ENCODE measurements around the gene CRTAC1. TPM values are rescaled to one million over a fixed set of nuclear protein-coding genes. Genes with fewer than 3 reads are reported as not detected.
A peak's percentile ranks its signal among the peaks of the same experiment; 100 is the strongest.

Gene CRTAC1
- total RNA-seq, 1 experiment from 2014 or later: not detected

DNA sequence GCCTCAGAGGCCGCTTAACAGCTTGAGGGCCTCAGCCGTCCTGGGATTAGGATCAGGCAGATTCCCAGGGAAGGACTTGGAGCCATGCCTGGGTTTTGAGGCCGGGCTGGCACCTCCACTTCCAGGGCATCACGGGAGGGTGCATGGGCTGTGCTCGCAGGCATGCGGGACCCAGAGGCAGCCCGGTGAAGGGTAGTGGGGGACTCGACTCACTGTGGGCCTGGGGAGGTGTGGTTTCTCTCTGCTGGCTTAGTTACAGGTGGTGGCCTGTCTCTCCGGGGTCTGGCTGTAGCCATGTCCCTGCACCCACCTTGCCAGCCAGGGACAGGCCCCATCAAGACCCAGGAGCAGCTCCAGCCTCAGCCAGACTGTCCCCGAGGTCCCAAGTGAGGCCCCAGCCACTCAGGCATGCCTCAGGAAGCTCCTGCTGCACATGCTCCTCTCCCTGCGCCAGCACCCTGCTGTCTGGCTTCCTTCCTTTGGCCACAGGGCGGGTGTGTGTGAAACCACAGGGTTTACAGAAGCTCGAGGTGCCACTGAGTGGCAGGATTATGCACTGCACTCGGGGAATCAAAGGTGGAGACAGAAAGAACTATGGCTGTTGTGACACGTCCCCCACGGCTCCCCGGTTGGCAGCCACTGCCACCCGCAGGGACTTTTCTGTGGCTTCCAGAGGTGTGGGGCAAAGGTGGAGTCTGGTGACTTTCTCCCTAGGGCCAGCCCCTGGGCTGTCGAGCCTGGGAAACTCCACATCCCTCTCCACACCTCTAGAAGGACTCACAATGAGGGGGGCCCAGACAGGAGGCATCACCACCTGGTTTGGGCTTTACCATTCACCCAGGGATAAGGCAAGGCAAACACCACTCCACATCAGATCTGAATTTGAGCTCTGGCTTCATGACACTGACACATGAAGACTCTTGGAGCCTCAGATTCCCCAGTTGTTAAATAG, 161.1 kb downstream of the CRTAC1 start:
- BruUV-seq (replicated peaks): no TSS peak
- Histone ChIP-seq H3K27me3 (replicated peaks; ENCODE audit: insufficient read depth, low read depth, low read length, poor library complexity) (no peaks in the 10 kb centered on the region), H3K36me3 (ENCODE audit: insufficient read depth, low read length, poor library complexity, severe bottlenecking) (no peaks in the 10 kb centered on the region), H3K4me1 (ENCODE audit: insufficient read depth, low read length, poor library complexity, severe bottlenecking) (peaks cover 12% of the 10 kb centered on the region), H3K9me3 (ENCODE audit: low read depth, low read length, poor library complexity, severe bottlenecking) (no peaks in the 10 kb centered on the region), H3K27ac (ENCODE audit: low read depth, low read length, poor library complexity, severe bottlenecking) (peak overlapping the region; percentile 11), H3K4me3 (ENCODE audit: low read depth, low read length, poor library complexity, severe bottlenecking) (no peak overlapping the region)
- DNase-seq (ENCODE audit: low spot score): peak; percentile 96
- intact Hi-C loops (cut with micrococcal nuclease; ENCODE audit: unreplicated experiment): loop anchor here (1.0 kb wide), 1 partner anchor 77 kb away; no protein-coding TSS in a partner anchor
- no peak for TF ChIP-seq EZH2 (IDR thresholded peaks at IDR 0.05; ENCODE audit: borderline replicate concordance, low read depth, low read length, poor library complexity, severe bottlenecking)
- TF ChIP-seq, protein P1, sequence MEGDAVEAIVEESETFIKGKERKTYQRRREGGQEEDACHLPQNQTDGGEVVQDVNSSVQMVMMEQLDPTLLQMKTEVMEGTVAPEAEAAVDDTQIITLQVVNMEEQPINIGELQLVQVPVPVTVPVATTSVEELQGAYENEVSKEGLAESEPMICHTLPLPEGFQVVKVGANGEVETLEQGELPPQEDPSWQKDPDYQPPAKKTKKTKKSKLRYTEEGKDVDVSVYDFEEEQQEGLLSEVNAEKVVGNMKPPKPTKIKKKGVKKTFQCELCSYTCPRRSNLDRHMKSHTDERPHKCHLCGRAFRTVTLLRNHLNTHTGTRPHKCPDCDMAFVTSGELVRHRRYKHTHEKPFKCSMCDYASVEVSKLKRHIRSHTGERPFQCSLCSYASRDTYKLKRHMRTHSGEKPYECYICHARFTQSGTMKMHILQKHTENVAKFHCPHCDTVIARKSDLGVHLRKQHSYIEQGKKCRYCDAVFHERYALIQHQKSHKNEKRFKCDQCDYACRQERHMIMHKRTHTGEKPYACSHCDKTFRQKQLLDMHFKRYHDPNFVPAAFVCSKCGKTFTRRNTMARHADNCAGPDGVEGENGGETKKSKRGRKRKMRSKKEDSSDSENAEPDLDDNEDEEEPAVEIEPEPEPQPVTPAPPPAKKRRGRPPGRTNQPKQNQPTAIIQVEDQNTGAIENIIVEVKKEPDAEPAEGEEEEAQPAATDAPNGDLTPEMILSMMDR (conservative IDR thresholded peaks at IDR 0.05; ENCODE audit: low read depth, low read length): peak; percentile 82
- ChIA-PET POLR2A (ENCODE audit: low non-redundant PET) (no interaction called here), CTCF (interaction anchor here (0.6 to 1.5 kb wide), 10 partner anchors 73 to 172 kb away, joined by 3 to 11 read pairs (median 5); no protein-coding TSS in a partner anchor)

DNA sequence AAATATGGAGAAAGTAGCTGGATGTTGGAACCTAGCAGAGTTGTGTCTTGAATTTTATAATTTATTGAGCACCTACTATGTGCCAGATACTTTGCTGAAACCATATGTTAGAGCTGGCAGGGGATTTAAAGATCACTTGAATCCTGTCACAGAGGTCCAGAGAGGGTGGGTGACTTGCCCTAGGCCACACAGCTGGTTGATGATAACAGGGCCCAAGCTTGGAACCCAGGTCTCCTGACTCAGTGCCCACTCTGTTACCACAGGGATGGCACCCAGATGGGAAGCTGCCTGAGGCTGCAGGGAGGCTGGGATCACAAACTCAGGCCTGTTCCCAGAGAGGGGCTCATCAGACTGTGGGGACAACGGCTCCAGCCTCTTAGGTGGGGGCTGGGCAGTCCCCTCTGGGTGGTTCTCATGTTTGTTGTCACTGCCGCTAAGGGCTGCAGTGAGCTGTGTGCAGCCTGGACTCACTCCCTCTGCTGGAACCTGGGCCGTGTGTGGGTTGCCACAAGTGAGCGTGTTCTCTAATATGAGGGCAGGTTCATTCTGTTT, 162.2 kb downstream of the CRTAC1 start:
- H3K4me3 ChIP-seq (ENCODE audit: low read depth, low read length, poor library complexity, severe bottlenecking): no peak overlapping the region
- H3K27ac ChIP-seq (ENCODE audit: low read depth, low read length, poor library complexity, severe bottlenecking): no peak overlapping the region
- no peaks in the 10 kb centered on the region for H3K36me3 ChIP-seq (ENCODE audit: insufficient read depth, low read length, poor library complexity, severe bottlenecking)
- no peaks in the 10 kb centered on the region for H3K9me3 ChIP-seq (ENCODE audit: low read depth, low read length, poor library complexity, severe bottlenecking)
- intact Hi-C loops (cut with micrococcal nuclease; ENCODE audit: unreplicated experiment): no loop called here
- no peaks in the 10 kb centered on the region for H3K27me3 ChIP-seq (replicated peaks; ENCODE audit: insufficient read depth, low read depth, low read length, poor library complexity)
- CTCF ChIA-PET: interaction anchor here (1.0 to 1.5 kb wide), 2 partner anchors 71 to 76 kb away, joined by 5 to 11 read pairs; no protein-coding TSS in a partner anchor
- TF ChIP-seq, protein P1 (conservative IDR thresholded peaks at IDR 0.05; ENCODE audit: low read depth, low read length): no peak
- no peak for TF ChIP-seq EZH2 (IDR thresholded peaks at IDR 0.05; ENCODE audit: borderline replicate concordance, low read depth, low read length, poor library complexity, severe bottlenecking)
- POLR2A ChIA-PET (ENCODE audit: low non-redundant PET): interaction anchor here (0.6 kb wide), 1 partner anchor 236 kb away, joined by 3 read pairs; no protein-coding TSS in a partner anchor
- peaks cover 12% of the 10 kb centered on the region for H3K4me1 ChIP-seq (ENCODE audit: insufficient read depth, low read length, poor library complexity, severe bottlenecking)
- DNase-seq (ENCODE audit: low spot score): no peak
- BruUV-seq (replicated peaks): no TSS peak

DNA sequence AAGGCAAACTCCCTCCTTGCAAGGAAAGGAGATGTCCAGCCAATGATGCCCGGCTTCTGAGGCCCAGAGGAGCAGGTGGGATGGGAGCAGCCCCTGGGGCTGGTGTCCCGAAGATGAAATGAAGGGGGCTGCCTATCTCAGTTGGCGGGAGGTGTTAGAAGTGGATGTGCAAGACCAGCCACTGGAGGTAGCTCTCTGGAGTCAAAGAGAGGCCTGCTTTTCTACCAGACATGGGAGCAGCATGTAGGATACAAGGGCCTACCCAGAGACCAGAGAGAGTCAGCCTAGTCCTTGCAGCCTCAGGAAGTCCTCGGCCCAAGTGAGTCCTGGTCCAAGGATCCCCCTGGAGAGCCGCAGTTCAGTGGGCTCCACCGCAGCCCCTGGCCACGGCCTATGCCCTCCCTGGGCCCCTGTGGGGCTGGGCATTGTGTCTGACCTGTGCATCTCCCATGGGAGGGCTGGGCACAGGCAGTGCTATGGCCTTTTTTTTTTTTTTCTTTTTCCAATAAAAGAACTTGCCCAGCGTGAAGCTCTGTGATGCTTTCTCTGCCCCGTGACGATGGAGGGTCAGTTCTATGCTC, 163.1 kb downstream of the CRTAC1 start:
- no peak for TF ChIP-seq EZH2 (IDR thresholded peaks at IDR 0.05; ENCODE audit: borderline replicate concordance, low read depth, low read length, poor library complexity, severe bottlenecking)
- TF ChIP-seq, protein P1 (conservative IDR thresholded peaks at IDR 0.05; ENCODE audit: low read depth, low read length): no peak
- H3K36me3 ChIP-seq (ENCODE audit: insufficient read depth, low read length, poor library complexity, severe bottlenecking): no peaks in the 10 kb centered on the region
- DNase-seq (ENCODE audit: low spot score): no peak
- no TSS peak for BruUV-seq (replicated peaks)
- no peaks in the 10 kb centered on the region for H3K27me3 ChIP-seq (replicated peaks; ENCODE audit: insufficient read depth, low read depth, low read length, poor library complexity)
- no peak overlapping the region for H3K27ac ChIP-seq (ENCODE audit: low read depth, low read length, poor library complexity, severe bottlenecking)
- no peak overlapping the region for H3K4me3 ChIP-seq (ENCODE audit: low read depth, low read length, poor library complexity, severe bottlenecking)
- POLR2A ChIA-PET (ENCODE audit: low non-redundant PET): no interaction called here
- H3K4me1 ChIP-seq (ENCODE audit: insufficient read depth, low read length, poor library complexity, severe bottlenecking): peaks cover 12% of the 10 kb centered on the region
- intact Hi-C loops (cut with micrococcal nuclease; ENCODE audit: unreplicated experiment): no loop called here
- H3K9me3 ChIP-seq (ENCODE audit: low read depth, low read length, poor library complexity, severe bottlenecking): no peaks in the 10 kb centered on the region
- CTCF ChIA-PET: no interaction called here
